SK-N-MC (cell line): ENCODE results near the gene ZDHHC3.
"Not testable (repeated sequence)": the region's sequence is repeated elsewhere in the genome, so short reads cannot be mapped to it uniquely, and the experiment has no call there.

Experiments used
- DNase-seq: peaks from one replicate; pipeline ENCODE4 v3.0.0-alpha.2; 2011; ENCODE audit warnings: low read depth, low spot score
- H3K27ac ChIP-seq: fragments of 200-600 bp; sonication (generic); 2 replicates; pipeline ENCODE4 v1.5.1; 2016; ENCODE audit warnings: mixed run types
- H3K36me3 ChIP-seq: fragments of 200-600 bp; sonication (generic); 2 replicates; pipeline ENCODE4 v1.6.1; 2017; ENCODE audit warnings: antibody characterized with exemption, low read length, mixed read lengths; ENCODE audit not compliant: insufficient read depth
- H3K4me3 ChIP-seq: fragments of 200-600 bp; sonication (generic); 2 replicates; pipeline ENCODE4 v1.5.1; 2016
- H3K9ac ChIP-seq: fragments of 200-600 bp; sonication (generic); 2 replicates; pipeline ENCODE4 v1.8.0; 2017; ENCODE audit warnings: mixed run types, mixed read lengths; ENCODE audit not compliant: insufficient read length
- H3K9me3 ChIP-seq: fragments of 200-600 bp; sonication (generic); 2 replicates; pipeline ENCODE4 v1.6.1; 2017; ENCODE audit warnings: low read depth, mild to moderate bottlenecking, antibody characterized with exemption, low read length, moderate library complexity, mixed read lengths
- EZH2 ChIP-seq: fragments of 200-600 bp; sonication (generic); IDR thresholded peaks from one replicate; pipeline ENCODE4 v1.6.1; 2017; ENCODE audit warnings: antibody characterized with exemption
- FOXP2 ChIP-seq: optimal IDR thresholded peaks from 2 replicates; pipeline ENCODE3; 2011; ENCODE audit warnings: mild to moderate bottlenecking, moderate library complexity; ENCODE audit not compliant: insufficient read depth; ENCODE audit errors: extremely low read length, control extremely low read depth
- POLR2AphosphoS5 ChIP-seq: IDR thresholded peaks from 2 replicates; pipeline ENCODE4 v1.6.1; 2012; ENCODE audit warnings: mild to moderate bottlenecking, low read depth, low read length, borderline replicate concordance

Gene ZDHHC3

DNA sequence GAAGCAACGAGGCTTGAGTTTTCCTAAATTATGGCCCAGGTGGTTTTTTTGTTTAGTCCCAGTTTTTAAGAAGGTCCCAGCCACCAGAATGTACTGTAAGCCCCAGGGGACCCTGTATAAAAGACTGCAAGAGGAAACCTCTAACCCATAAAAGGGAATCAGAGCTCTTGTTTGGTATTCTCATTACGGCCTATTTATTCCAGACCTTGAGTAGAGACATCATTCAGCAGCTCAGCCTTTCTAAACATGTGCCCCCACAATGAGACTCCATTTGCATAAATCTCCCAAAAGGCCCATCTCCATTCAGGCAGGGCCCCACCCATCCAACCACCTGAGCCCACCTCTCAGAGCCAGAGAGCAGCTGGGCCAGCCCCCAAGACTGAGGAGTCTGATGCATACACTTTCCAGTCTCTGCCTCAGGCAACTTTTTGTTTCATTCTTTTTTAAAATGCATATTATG is 25.7 kb downstream of the ZDHHC3 start:
- no peaks in the 10 kb centered on the region for H3K36me3 ChIP-seq
- TF ChIP-seq POLR2AphosphoS5 (no peak), FOXP2 (no peak), EZH2 (no peak)
- H3K9ac ChIP-seq = no peak overlapping the region
- H3K27ac ChIP-seq = peak overlapping the region; percentile 94
- no peaks in the 10 kb centered on the region for H3K9me3 ChIP-seq
- H3K4me3 ChIP-seq = peak overlapping the region; percentile 42
- peak; percentile 70 for DNase-seq

DNA sequence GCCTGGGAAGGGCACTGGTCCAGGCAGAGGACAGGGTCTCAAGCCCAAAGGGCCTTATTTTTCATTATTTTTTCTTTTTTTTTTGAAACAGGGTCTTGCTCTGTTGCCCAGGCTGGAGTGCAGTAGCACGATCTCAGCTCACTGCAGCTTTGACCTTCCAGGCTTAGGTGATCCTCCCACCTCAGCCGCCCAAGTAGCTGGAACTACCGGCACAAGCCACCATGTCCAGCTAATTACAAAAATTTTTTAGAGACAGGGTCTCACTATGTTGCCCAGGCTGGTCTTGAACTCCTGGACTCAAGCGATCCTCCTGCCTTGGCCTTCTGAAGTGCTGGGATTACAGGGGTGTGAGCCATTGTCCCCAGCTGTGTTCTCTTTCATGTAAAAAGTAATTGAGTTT is 26.2 kb downstream of the ZDHHC3 start:
- not testable (repeated sequence) for H3K9me3 ChIP-seq, H3K36me3 ChIP-seq, H3K9ac ChIP-seq, DNase-seq, H3K4me3 ChIP-seq
- H3K27ac ChIP-seq = peak overlapping the region; percentile 94

DNA sequence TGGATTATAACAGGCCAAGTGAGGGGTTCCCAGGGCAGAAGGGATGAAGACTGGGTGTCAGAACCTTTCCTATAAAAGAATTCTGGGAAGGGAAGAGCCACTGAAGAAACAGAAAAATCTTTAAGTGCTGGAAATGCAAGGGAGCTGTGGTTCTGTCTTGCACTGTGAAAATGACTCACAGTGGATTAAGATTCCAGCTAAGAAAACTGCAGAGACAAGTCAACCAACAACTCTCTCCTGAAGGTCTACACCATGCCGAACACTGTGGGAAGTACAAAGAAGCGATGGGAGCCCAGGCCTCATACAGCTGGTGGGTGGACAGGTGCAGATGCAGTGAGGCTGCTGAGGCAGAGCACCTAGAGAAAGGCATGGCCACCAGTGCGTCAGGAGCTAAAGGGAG is 27.7 kb downstream of the ZDHHC3 start:
- Histone ChIP-seq H3K9ac (no peak overlapping the region), H3K27ac (no peak overlapping the region), H3K9me3 (no peaks in the 10 kb centered on the region), H3K4me3 (no peak overlapping the region), H3K36me3 (no peaks in the 10 kb centered on the region)
- DNase-seq = no peak
- no peak for TF ChIP-seq POLR2AphosphoS5
- TF ChIP-seq FOXP2 = no peak

DNA sequence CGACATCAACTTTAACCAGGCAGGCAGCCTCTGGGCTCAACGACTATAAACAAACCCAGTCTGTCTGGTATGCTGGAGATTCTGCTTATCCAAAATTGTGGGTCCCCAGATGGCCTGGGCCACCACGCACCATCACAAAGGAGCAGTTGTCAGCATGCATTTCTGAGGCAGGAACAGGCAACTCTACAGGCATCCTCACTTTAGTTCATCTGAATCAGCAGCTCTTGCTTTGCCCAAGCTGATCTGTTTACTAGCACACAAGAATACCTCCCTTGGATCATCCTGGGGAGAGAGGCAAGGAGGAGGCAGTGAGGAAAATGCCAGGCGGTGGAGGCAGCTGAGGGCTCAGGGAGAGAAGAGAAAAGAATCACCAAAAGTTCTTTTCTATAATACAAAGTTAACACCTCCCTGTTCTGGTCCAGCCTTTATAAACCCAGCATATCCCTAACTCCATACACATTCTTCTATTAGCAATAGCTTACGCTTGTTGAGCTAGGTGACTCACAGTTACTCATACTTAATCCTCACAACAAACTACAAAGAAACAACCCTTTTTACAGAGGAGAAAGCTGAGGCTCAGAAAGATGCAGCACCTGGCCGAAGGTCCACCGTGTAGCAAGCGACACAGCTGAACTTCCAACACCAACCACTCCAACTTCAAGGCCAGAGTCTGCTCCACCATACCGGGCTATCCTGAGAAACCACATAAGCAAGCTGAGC is 33.6 kb downstream of the ZDHHC3 start:
- Histone ChIP-seq H3K9me3 (no peaks in the 10 kb centered on the region), H3K36me3 (peaks cover 4% of the 10 kb centered on the region; the same call in 1 of the 2 replicates), H3K9ac (no peak overlapping the region), H3K4me3 (no peak overlapping the region), H3K27ac (no peak overlapping the region)
- TF ChIP-seq EZH2 (no peak), POLR2AphosphoS5 (no peak), FOXP2 (no peak)
- DNase-seq = no peak

DNA sequence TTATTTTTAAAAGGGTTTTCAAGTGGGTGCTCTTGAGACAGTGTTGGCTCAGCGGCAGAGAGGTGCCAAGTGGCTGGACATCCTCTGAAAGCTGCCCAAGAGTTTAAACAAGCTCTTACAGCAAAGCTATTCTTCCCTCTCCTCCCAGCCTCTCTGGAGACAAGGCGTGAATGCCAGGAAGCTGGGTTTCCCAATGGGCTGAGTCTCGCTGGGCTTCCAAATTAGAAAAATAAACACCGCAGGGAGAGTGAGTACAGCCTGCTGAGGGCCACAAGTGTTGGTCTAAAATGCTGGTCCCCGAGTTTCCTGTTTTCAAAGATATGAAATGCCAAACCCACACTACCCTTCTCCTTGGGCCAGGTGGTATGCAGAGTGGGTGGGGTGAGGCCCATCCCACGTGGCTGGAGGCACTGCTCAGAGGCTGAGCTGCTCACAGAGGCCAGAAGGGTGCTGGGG is 36.4 kb downstream of the ZDHHC3 start:
- H3K36me3 ChIP-seq = peaks cover 4% of the 10 kb centered on the region; the same call in 1 of the 2 replicates
- H3K9ac ChIP-seq = no peak overlapping the region
- no peak overlapping the region for H3K4me3 ChIP-seq
- no peak for TF ChIP-seq POLR2AphosphoS5
- TF ChIP-seq EZH2 = no peak
- no peak for TF ChIP-seq FOXP2
- no peaks in the 10 kb centered on the region for H3K9me3 ChIP-seq
- no peak overlapping the region for H3K27ac ChIP-seq
- DNase-seq = no peak

DNA sequence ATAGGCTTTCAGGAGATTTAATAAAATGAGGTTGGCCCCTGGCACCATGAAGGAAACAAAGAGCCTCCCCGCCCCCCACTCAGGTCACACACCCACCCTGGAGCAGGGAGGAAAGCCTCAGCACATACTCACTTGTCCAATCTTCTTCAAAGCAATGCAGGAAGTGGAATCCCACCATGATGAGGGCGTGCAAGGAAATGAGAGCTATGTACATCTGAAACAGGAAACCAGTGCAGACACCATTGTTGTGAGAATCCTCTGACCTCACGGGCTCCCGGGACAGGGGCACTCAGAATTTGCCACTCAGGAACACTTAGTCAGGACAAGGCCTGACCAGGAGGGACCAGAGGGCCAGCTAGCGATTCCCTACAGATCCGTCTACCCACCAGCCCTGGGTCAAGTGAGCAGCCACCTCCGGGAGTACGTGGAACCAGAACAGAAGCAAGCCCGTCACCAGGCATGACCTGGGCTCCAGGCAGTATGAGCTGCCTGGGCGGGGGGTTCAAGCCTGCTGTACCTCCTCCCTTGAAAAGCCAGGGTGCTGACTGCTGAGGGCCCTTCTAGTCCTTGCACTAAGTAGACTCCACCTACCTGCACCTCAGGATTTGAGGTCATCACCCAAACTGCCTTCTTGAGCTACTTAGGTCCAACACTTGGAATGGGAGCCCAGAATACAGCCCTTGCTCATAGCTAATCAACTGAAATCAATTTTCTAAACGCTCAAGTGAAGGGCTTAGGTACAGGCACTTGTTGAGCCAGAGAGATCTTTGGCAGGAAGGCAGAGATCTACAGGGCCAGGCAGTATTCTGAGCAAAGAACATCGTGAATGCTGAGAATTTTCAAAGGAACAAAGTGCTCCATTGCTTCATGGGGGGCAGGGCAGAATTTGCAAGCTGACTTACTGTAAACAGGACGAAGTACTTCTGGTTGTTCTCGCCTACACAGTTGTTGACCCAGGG is 42.7 kb downstream of the ZDHHC3 start:
- TF ChIP-seq FOXP2 = no peak
- no peak for TF ChIP-seq POLR2AphosphoS5
- no peak for TF ChIP-seq EZH2
- Histone ChIP-seq H3K27ac (peak overlapping the region; percentile 6; the same call in 1 of the 2 replicates), H3K36me3 (peaks cover 3% of the 10 kb centered on the region; the same call in 1 of the 2 replicates), H3K9me3 (no peaks in the 10 kb centered on the region), H3K9ac (no peak overlapping the region), H3K4me3 (no peak overlapping the region)
- no peak for DNase-seq

DNA sequence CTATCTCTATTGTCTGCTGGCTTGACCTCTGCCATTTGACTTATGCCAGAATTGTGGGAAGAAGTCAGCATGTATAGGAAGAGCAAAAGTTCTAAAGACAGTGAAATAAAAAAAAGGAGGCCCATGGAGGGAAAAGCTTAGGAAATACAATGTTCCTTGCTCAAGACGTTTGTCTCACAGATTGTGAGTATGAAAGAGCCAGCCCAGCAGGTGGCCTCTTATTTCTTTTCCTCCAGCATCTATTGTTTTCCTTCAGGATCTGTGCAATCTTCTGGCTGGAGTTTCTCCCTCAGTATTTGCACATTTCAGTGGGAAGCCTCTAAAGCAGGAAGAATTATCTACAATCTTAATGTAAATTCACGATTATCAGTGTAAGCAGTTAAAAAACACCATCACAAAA is 43.7 kb downstream of the ZDHHC3 start:
- no peak for DNase-seq
- no peak overlapping the region for H3K9ac ChIP-seq

DNA sequence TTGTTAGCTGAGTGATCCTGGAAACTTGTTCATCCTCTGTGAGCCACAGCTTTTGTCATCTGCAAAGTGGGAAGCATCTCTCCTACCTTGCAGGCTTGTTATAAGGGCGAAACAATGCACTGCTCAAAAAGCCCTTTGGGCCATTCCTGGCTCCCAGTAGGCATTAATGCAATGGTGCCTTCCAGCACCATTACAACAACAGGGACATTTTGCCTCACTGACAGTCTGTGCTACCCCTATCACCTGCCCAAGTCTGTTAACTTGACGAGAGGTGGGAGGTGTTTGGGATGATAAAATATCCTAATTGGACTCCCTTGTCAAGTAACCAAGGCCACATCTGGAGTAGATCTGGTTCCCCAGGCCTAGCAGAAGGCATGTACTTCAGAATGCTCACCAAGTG is 44.2 kb downstream of the ZDHHC3 start:
- DNase-seq = no peak
- no peak overlapping the region for H3K9ac ChIP-seq
- no peak overlapping the region for H3K27ac ChIP-seq
- TF ChIP-seq POLR2AphosphoS5 = no peak
- TF ChIP-seq FOXP2 = no peak
- no peak for TF ChIP-seq EZH2
- peaks cover 3% of the 10 kb centered on the region; the same call in 1 of the 2 replicates for H3K36me3 ChIP-seq
- no peaks in the 10 kb centered on the region for H3K9me3 ChIP-seq
- H3K4me3 ChIP-seq = no peak overlapping the region

More for the DNA sequence above, 43.7 kb downstream of the ZDHHC3 start:
- Histone ChIP-seq H3K9me3 (no peaks in the 10 kb centered on the region), H3K4me3 (no peak overlapping the region), H3K27ac (no peak overlapping the region), H3K36me3 (peaks cover 3% of the 10 kb centered on the region; the same call in 1 of the 2 replicates)
- TF ChIP-seq EZH2 = no peak
- TF ChIP-seq FOXP2 = no peak
- TF ChIP-seq POLR2AphosphoS5 = no peak
